Loucy (cell line): ENCODE results near the gene GRIK2.
A peak's percentile ranks its signal among the peaks of the same experiment; 100 is the strongest.

Source experiments
- H2AFZ ChIP-seq: fragments of 200-600 bp; sonication (generic); 2 replicates; pipeline ENCODE4 v1.6.0; 2016; ENCODE audit warnings: antibody characterized with exemption, mild to moderate bottlenecking, low read length, moderate library complexity
- H3F3A ChIP-seq: fragments of 200-600 bp; 2 replicates; pipeline ENCODE4 v1.6.0; 2016; ENCODE audit warnings: antibody characterized with exemption, low read depth, mild to moderate bottlenecking
- H3K27me3 ChIP-seq: fragments of 200-600 bp; sonication (generic); 2 replicates; pipeline ENCODE4 v1.6.1; 2014; ENCODE audit warnings: low read length, mild to moderate bottlenecking; ENCODE audit not compliant: insufficient read depth, poor library complexity, severe bottlenecking
- H3K36me3 ChIP-seq: fragments of 200-600 bp; sonication (generic); 2 replicates; pipeline ENCODE4 v1.6.1; 2016; ENCODE audit warnings: low read length; ENCODE audit not compliant: insufficient read depth
- H3K4me1 ChIP-seq: fragments of 200-600 bp; sonication (generic); 2 replicates; pipeline ENCODE4 v1.5.1; 2014; ENCODE audit warnings: low read length, mild to moderate bottlenecking; ENCODE audit not compliant: insufficient read depth, poor library complexity, severe bottlenecking
- H3K4me2 ChIP-seq: fragments of 200-600 bp; sonication (generic); 2 replicates; pipeline ENCODE4 v1.6.0; 2014; ENCODE audit warnings: antibody characterized with exemption, low read length, low read depth, mild to moderate bottlenecking; ENCODE audit not compliant: poor library complexity, severe bottlenecking
- H3K4me3 ChIP-seq: fragments of 200-600 bp; sonication (generic); 2 replicates; pipeline ENCODE4 v1.5.1; 2014; ENCODE audit warnings: low read length, mild to moderate bottlenecking, mixed read lengths; ENCODE audit not compliant: poor library complexity, severe bottlenecking
- H3K79me2 ChIP-seq: fragments of 200-600 bp; sonication (generic); 2 replicates; pipeline ENCODE4 v1.6.1; 2014; ENCODE audit warnings: low read length; ENCODE audit not compliant: insufficient read depth
- H3K9ac ChIP-seq: fragments of 200-600 bp; sonication (generic); 2 replicates; pipeline ENCODE4 v1.6.0; 2014; ENCODE audit warnings: mild to moderate bottlenecking, low read depth, low read length, moderate library complexity; ENCODE audit not compliant: poor library complexity, severe bottlenecking
- H3K9me2 ChIP-seq: fragments of 200-600 bp; sonication (generic); replicated peaks from 2 replicates; pipeline ENCODE4 v1.6.1; 2016; ENCODE audit warnings: low read depth, low read length, mixed read lengths
- H3K9me3 ChIP-seq: fragments of 200-600 bp; sonication (generic); 2 replicates; pipeline ENCODE4 v1.6.1; 2014; ENCODE audit warnings: mild to moderate bottlenecking, antibody characterized with exemption, low read length, low read depth; ENCODE audit not compliant: insufficient read depth
- H4K20me1 ChIP-seq: fragments of 200-600 bp; sonication (generic); 2 replicates; pipeline ENCODE4 v1.6.0; 2014; ENCODE audit warnings: antibody characterized with exemption, low read length, mild to moderate bottlenecking; ENCODE audit not compliant: insufficient read depth, poor library complexity, severe bottlenecking
- EZH2phosphoT487 ChIP-seq: fragments of 200-600 bp; IDR thresholded peaks from 2 replicates; pipeline ENCODE4 v1.6.1; 2018; ENCODE audit warnings: antibody characterized with exemption, mild to moderate bottlenecking, moderate library complexity, borderline replicate concordance
- TF ChIP-seq, protein P1 (sequence below): fragments of 200-600 bp; sonication (generic); conservative IDR thresholded peaks from 2 replicates; pipeline ENCODE4 v1.5.1; 2014; ENCODE audit warnings: mild to moderate bottlenecking, antibody characterized with exemption, low read length

Gene GRIK2

DNA sequence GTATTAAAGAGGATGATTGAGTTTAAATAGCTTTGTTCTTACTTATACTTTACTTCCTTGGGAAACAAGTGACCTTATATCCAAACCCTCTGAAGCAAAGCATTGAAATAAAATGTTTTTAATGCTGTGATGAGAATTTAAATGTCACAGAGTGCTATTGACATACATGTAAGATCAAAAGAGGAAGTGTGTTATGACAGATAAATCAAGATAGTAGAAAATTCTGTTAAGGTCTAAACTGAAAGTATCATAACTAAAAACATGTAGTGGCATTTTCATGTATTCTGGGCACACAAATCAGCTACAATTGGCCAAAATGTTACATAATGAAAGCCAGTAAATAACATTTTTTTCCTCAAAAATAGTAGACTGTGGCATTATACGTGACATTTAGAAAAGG lies 318.0 kb downstream of the GRIK2 start:
- Histone ChIP-seq H3K36me3 (no peaks in the 10 kb centered on the region), H4K20me1 (no peaks in the 10 kb centered on the region), H3K4me2 (peak overlapping the region; percentile 31), H3K9ac (no peak overlapping the region), H3K4me1 (no peaks in the 10 kb centered on the region), H3K9me2 (no peaks in the 10 kb centered on the region), H2AFZ (no peak overlapping the region), H3K79me2 (no peaks in the 10 kb centered on the region), H3F3A (no peaks in the 10 kb centered on the region), H3K4me3 (no peak overlapping the region), H3K27me3 (no peaks in the 10 kb centered on the region), H3K9me3 (no peaks in the 10 kb centered on the region)
- TF ChIP-seq, protein P1, sequence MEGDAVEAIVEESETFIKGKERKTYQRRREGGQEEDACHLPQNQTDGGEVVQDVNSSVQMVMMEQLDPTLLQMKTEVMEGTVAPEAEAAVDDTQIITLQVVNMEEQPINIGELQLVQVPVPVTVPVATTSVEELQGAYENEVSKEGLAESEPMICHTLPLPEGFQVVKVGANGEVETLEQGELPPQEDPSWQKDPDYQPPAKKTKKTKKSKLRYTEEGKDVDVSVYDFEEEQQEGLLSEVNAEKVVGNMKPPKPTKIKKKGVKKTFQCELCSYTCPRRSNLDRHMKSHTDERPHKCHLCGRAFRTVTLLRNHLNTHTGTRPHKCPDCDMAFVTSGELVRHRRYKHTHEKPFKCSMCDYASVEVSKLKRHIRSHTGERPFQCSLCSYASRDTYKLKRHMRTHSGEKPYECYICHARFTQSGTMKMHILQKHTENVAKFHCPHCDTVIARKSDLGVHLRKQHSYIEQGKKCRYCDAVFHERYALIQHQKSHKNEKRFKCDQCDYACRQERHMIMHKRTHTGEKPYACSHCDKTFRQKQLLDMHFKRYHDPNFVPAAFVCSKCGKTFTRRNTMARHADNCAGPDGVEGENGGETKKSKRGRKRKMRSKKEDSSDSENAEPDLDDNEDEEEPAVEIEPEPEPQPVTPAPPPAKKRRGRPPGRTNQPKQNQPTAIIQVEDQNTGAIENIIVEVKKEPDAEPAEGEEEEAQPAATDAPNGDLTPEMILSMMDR: no peak
- TF ChIP-seq EZH2phosphoT487: no peak

DNA sequence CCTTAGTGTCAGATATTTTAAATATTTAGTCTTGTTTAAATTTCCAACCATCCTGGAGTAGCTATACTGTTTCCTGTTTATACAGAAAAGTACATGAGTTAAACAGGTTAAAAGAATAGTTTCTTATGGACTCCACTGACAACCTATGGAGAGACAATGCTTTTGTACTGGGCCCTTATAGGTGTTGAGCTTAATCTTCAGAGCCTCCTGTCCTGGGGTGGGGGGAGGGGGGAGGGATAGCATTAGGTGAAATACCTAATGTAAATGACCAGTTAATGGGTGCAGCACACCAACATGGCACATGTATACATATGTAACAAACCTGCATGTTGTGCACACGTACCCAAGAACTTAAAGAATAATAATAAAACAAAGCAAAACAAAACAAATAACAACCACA lies 322.9 kb downstream of the GRIK2 start:
- no peaks in the 10 kb centered on the region for H3K9me3 ChIP-seq
- H3K36me3 ChIP-seq: no peaks in the 10 kb centered on the region
- H3K4me3 ChIP-seq: no peak overlapping the region
- H3K9me2 ChIP-seq: 0 out of 2 replicates have a peak, but pooled peaks cover 4% of the 10 kb centered on the region
- H2AFZ ChIP-seq: no peak overlapping the region
- H4K20me1 ChIP-seq: no peaks in the 10 kb centered on the region
- TF ChIP-seq EZH2phosphoT487: no peak
- TF ChIP-seq, protein P1: no peak
- no peak overlapping the region for H3K4me2 ChIP-seq
- H3K27me3 ChIP-seq: no peaks in the 10 kb centered on the region
- no peaks in the 10 kb centered on the region for H3F3A ChIP-seq
- no peaks in the 10 kb centered on the region for H3K79me2 ChIP-seq
- no peaks in the 10 kb centered on the region for H3K4me1 ChIP-seq
- H3K9ac ChIP-seq: no peak overlapping the region

DNA sequence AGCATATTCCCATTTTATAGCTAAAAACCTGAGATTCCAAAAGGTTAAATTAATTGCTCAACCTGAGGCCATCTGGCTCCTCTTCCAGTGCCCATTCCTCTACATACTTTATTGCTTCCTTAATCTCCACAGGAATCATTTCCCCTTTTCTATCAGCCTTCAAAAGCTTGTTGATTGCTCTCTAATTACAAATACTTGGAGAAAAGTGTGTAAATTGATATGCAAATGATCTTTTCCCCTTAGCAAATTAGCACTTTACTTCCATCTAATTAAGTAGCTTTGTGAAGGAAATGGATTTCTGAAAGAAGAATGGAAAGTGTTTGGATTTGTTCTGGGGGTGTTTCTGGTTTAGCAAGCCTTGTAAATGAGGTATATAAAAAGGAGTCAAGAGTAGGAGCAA lies 323.3 kb downstream of the GRIK2 start:
- no peak overlapping the region for H2AFZ ChIP-seq
- H3K4me2 ChIP-seq: no peak overlapping the region
- no peaks in the 10 kb centered on the region for H3K9me3 ChIP-seq
- TF ChIP-seq, protein P1: no peak
- no peak for TF ChIP-seq EZH2phosphoT487
- H3K4me3 ChIP-seq: no peak overlapping the region
- H3K4me1 ChIP-seq: no peaks in the 10 kb centered on the region
- no peaks in the 10 kb centered on the region for H4K20me1 ChIP-seq
- H3F3A ChIP-seq: no peaks in the 10 kb centered on the region
- no peaks in the 10 kb centered on the region for H3K79me2 ChIP-seq
- H3K36me3 ChIP-seq: no peaks in the 10 kb centered on the region
- no peak overlapping the region for H3K9ac ChIP-seq
- 0 out of 2 replicates have a peak, but pooled peaks cover 4% of the 10 kb centered on the region for H3K9me2 ChIP-seq
- H3K27me3 ChIP-seq: no peaks in the 10 kb centered on the region
